GM12878 (cell line): ENCODE data around the gene DDAH1. TPM values are rescaled to one million over a fixed set of nuclear protein-coding genes. Genes with fewer than 3 reads are reported as not detected.

Experiments
- ATAC-seq: fragments of 200-7000 bp; cut with Tn5 transposase; 3 replicates; pipeline ENCODE4 v1.9.1; 2020; ENCODE audit warnings: mild to moderate bottlenecking, moderate library complexity
- BruUV-seq: library from RNA; stranded (reverse); fragments of 400-500 nt; replicated peaks from 2 replicates; lab custom pipeline; 2021; lab: Mats Ljungman, UMichigan
- CTCF ChIA-PET: fragments of 300-600 bp; sonication (Branson Sonifier 250); formaldehyde crosslinking; extraction: SDS; loops from one replicate; lab custom pipeline; 2021; ENCODE audit warnings: inconsistent platforms; lab: Yijun Ruan, JAX
- POLR2A ChIA-PET: fragments of 350-600 bp; formaldehyde crosslinking; extraction: SDS; loops from one replicate; lab custom pipeline; 2021; ENCODE audit warnings: inconsistent platforms; lab: Charles Lee
- RAD21 ChIA-PET: fragments of 300-600 bp; sonication (Branson Sonifier 250); formaldehyde crosslinking; loops from one replicate; lab custom pipeline; 2023; ENCODE audit warnings: antibody characterized with exemption; ENCODE audit not compliant: unreplicated experiment; lab: Charles Lee
- SMC1A ChIA-PET: fragments of 300-600 bp; sonication (Branson Sonifier 250); formaldehyde crosslinking; loops from one replicate; lab custom pipeline; 2023; ENCODE audit not compliant: unreplicated experiment, uncharacterized antibody; lab: Charles Lee
- DNase-seq: peaks from one replicate; pipeline ENCODE4 v3.0.0-alpha.2; 2011; ENCODE audit warnings: low read depth, low spot score
- FAIRE-seq: peaks from 3 replicates; lab custom pipeline; 2011; peaks lifted over from hg19 to GRCh38; lab: Jason Lieb, UNC
- H2AFZ ChIP-seq: 2 replicates; pipeline ENCODE4 v1.6.0; 2011; ENCODE audit warnings: low read depth, low read length, control low read depth; ENCODE audit not compliant: control insufficient read depth
- H3K27ac ChIP-seq: 2 replicates; pipeline ENCODE4 v1.5.1; 2011; ENCODE audit warnings: control low read depth; ENCODE audit not compliant: control insufficient read depth, insufficient read depth
- H3K27me3 ChIP-seq, 2 experiments: replicated peaks in 1 of 2; 2 replicates each; pipeline versions ENCODE4 v1.6.0 to v1.6.1; 2011; ENCODE audit warnings: low read length in 1 of 2; ENCODE audit not compliant: control insufficient read depth in 2 of 2, insufficient read depth in 2 of 2
- H3K36me3 ChIP-seq, 2 experiments: 2 replicates each; pipeline ENCODE4 v1.5.1; 2011; ENCODE audit warnings: low read length in 1 of 2; ENCODE audit not compliant: control insufficient read depth in 2 of 2, insufficient read depth in 2 of 2
- H3K4me1 ChIP-seq: 2 replicates; pipeline ENCODE4 v1.6.1; 2011; ENCODE audit warnings: mild to moderate bottlenecking, low read length, moderate library complexity, mixed read lengths; ENCODE audit not compliant: control insufficient read depth, insufficient read depth
- H3K4me2 ChIP-seq: 2 replicates; pipeline ENCODE4 v1.6.0; 2011; ENCODE audit warnings: control low read depth; ENCODE audit not compliant: control insufficient read depth, insufficient read depth
- H3K4me3 ChIP-seq: fragments of 200-600 bp; sonication (generic); 2 replicates; pipeline ENCODE4 v1.5.1; 2016
- H3K79me2 ChIP-seq: 2 replicates; pipeline ENCODE4 v1.6.0; 2011; ENCODE audit warnings: low read length; ENCODE audit not compliant: control insufficient read depth, insufficient read depth
- H3K9ac ChIP-seq: 2 replicates; pipeline ENCODE4 v1.8.0; 2011; ENCODE audit warnings: low read length, control low read depth, mixed read lengths; ENCODE audit not compliant: control insufficient read depth, insufficient read depth
- H3K9me3 ChIP-seq: replicated peaks from 3 replicates; pipeline ENCODE4 v1.5.1; 2011; ENCODE audit warnings: mild to moderate bottlenecking, low read length; ENCODE audit not compliant: control insufficient read depth, insufficient read depth
- H4K20me1 ChIP-seq: 2 replicates; pipeline ENCODE4 v1.6.0; 2011; ENCODE audit not compliant: control insufficient read depth, insufficient read depth
- E2F4 ChIP-seq: IDR thresholded peaks from 2 replicates; pipeline ENCODE4 v1.6.1; 2012; ENCODE audit warnings: low read depth, low read length, improper control_type of control experiment
- HDGF ChIP-seq: fragments of 450-650 bp; IDR thresholded peaks from 2 replicates; pipeline ENCODE4 v1.6.1; 2016; ENCODE audit warnings: antibody characterized with exemption
- IRF5 ChIP-seq: fragments of 450-650 bp; IDR thresholded peaks from 2 replicates; pipeline ENCODE4 v1.6.1; 2017; ENCODE audit warnings: borderline replicate concordance
- KAT2A ChIP-seq: conservative IDR thresholded peaks from 2 replicates; pipeline ENCODE4 v1.6.1; 2011; ENCODE audit warnings: low read depth, low read length; ENCODE audit not compliant: control insufficient read depth
- KLF5 ChIP-seq: fragments of 450-650 bp; IDR thresholded peaks from 2 replicates; pipeline ENCODE4 v1.6.1; 2014; ENCODE audit warnings: mild to moderate bottlenecking; ENCODE audit not compliant: partially characterized antibody
- NBN ChIP-seq: fragments of 450-650 bp; IDR thresholded peaks from 2 replicates; pipeline ENCODE4 v1.6.1; 2016
- POLR2AphosphoS2 ChIP-seq: IDR thresholded peaks from 2 replicates; pipeline ENCODE4 v1.6.1; 2011; ENCODE audit warnings: low read depth, mild to moderate bottlenecking, low read length, improper control_type of control experiment, moderate library complexity
- SIX5 ChIP-seq: IDR thresholded peaks from 2 replicates; pipeline ENCODE4 v1.6.1; 2011; ENCODE audit warnings: mild to moderate bottlenecking, low read depth, low read length, moderate library complexity; ENCODE audit not compliant: severe bottlenecking
- STAT1 ChIP-seq: fragments of 450-650 bp; conservative IDR thresholded peaks from 2 replicates; pipeline ENCODE4 v1.6.1; 2014; ENCODE audit warnings: antibody characterized with exemption, mild to moderate bottlenecking
- TCF7 ChIP-seq: IDR thresholded peaks from 2 replicates; pipeline ENCODE4 v1.6.1; 2014; ENCODE audit warnings: antibody characterized with exemption, borderline replicate concordance
- ZNF592 ChIP-seq: fragments of 450-650 bp; IDR thresholded peaks from 2 replicates; pipeline ENCODE4 v1.6.1; 2017; ENCODE audit warnings: mild to moderate bottlenecking, moderate library complexity
- ZZZ3 ChIP-seq: IDR thresholded peaks from 2 replicates; pipeline ENCODE4 v1.6.1; 2011; ENCODE audit warnings: low read depth; ENCODE audit not compliant: control insufficient read depth, insufficient read length
- WGBS: methylation state at CpG from one replicate; pipeline ENCODE4 v1.1.6; 2016; ENCODE audit warnings: low lambda C conversion rate; ENCODE audit not compliant: insufficient replicate concordance, insufficient coverage; ENCODE audit errors: missing lambda C conversion rate; 5-methylcytosine and 5-hydroxymethylcytosine counted together
- in situ Hi-C: fragments of 300-500 bp; cut with MboI; formaldehyde crosslinking; loops from 9 replicates; pipeline ENCODE4 v1.14.3; 2018; ENCODE audit warnings: mixed read lengths
- intact Hi-C: fragments of 100-400 bp; cut with micrococcal nuclease; formaldehyde crosslinking; loops from one replicate; pipeline ENCODE4 v1.14.2; 2022; ENCODE audit not compliant: unreplicated experiment
- polyA plus RNA-seq, 11 experiments: library from polyadenylated mRNA; depleted of rRNA in 4 of 11; unstranded in 6 of 11; stranded (reverse) in 5 of 11; fragments of >200 nt; fragmentation: Nextera tagmentation in 4 of 11; fragmentation: Illumina TruSeq in 1 of 11; extraction: Ambion mirVana in 4 of 11; extraction: Trizol in 1 of 11; gene quantifications; 1 replicate in 1 of 11; 2 replicates in 10 of 11; pipeline versions ENCODE4 v1.2.1 to v1.2.3, GENCODE V29; 2011 to 2016; ENCODE audit warnings: inconsistent platforms in 2 of 11, missing spikeins in 2 of 11, low read depth in 1 of 11
- total RNA-seq, 4 experiments: library from RNA; depleted of rRNA in 3 of 4; stranded (reverse); fragments of >200 nt in 3 of 4; fragmentation: Illumina TruSeq in 1 of 4; extraction: Trizol in 1 of 4; gene quantifications; 2 replicates each; pipeline versions ENCODE4 v1.2.1 to v1.2.3, GENCODE V29; 2013 to 2021
- TF ChIP-seq, protein P1 (sequence below): IDR thresholded peaks from 2 replicates; pipeline ENCODE4 v1.6.1; 2012; ENCODE audit warnings: low read depth, low read length, improper control_type of control experiment
- TF ChIP-seq, protein P2 (sequence below): IDR thresholded peaks from 2 replicates; pipeline ENCODE4 v1.6.1; 2012; ENCODE audit warnings: mild to moderate bottlenecking, low read depth, low read length

The DDAH1 gene
- total and polyA plus RNA-seq, 10 of the 15 experiments (the other 5 are each of a cell fraction or from before 2014, with no cell fraction given) = 0.07 to 0.88 (median 0.27) TPM; not detected in 6

- Histone ChIP-seq H3K4me2 (no peak overlapping the region), H4K20me1 (no peaks in the 10 kb centered on the region), H3K27me3 (no peaks in the 10 kb centered on the region; a peak in 1 of 4 replicates), H3K4me3 (no peak overlapping the region), H3K9me3 (no peaks in the 10 kb centered on the region), H2AFZ (no peak overlapping the region), H3K9ac (no peak overlapping the region), H3K79me2 (no peaks in the 10 kb centered on the region), H3K27ac (no peak overlapping the region), H3K36me3 (no peaks in the 10 kb centered on the region), H3K4me1 (no peaks in the 10 kb centered on the region)
- intact Hi-C loops = no loop called here
- no peak for ATAC-seq
- DNase-seq = no peak
- no TSS peak for BruUV-seq
- WGBS = 11% methylated on average over 3 of the region's 3 CpGs
- POLR2A ChIA-PET = no interaction called here
- RAD21 ChIA-PET = no interaction called here
- FAIRE-seq = no peak
- in situ Hi-C loops = no loop called here
- SMC1A ChIA-PET = no interaction called here
- CTCF ChIA-PET = no interaction called here
- no peak for TF ChIP-seq KLF5
- TF ChIP-seq SIX5 = no peak
- TF ChIP-seq HDGF = no peak
- TF ChIP-seq E2F4 = no peak
- TF ChIP-seq IRF5 = no peak
- TF ChIP-seq, protein P1, sequence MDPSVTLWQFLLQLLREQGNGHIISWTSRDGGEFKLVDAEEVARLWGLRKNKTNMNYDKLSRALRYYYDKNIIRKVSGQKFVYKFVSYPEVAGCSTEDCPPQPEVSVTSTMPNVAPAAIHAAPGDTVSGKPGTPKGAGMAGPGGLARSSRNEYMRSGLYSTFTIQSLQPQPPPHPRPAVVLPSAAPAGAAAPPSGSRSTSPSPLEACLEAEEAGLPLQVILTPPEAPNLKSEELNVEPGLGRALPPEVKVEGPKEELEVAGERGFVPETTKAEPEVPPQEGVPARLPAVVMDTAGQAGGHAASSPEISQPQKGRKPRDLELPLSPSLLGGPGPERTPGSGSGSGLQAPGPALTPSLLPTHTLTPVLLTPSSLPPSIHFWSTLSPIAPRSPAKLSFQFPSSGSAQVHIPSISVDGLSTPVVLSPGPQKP = no peak
- TF ChIP-seq, protein P2, sequence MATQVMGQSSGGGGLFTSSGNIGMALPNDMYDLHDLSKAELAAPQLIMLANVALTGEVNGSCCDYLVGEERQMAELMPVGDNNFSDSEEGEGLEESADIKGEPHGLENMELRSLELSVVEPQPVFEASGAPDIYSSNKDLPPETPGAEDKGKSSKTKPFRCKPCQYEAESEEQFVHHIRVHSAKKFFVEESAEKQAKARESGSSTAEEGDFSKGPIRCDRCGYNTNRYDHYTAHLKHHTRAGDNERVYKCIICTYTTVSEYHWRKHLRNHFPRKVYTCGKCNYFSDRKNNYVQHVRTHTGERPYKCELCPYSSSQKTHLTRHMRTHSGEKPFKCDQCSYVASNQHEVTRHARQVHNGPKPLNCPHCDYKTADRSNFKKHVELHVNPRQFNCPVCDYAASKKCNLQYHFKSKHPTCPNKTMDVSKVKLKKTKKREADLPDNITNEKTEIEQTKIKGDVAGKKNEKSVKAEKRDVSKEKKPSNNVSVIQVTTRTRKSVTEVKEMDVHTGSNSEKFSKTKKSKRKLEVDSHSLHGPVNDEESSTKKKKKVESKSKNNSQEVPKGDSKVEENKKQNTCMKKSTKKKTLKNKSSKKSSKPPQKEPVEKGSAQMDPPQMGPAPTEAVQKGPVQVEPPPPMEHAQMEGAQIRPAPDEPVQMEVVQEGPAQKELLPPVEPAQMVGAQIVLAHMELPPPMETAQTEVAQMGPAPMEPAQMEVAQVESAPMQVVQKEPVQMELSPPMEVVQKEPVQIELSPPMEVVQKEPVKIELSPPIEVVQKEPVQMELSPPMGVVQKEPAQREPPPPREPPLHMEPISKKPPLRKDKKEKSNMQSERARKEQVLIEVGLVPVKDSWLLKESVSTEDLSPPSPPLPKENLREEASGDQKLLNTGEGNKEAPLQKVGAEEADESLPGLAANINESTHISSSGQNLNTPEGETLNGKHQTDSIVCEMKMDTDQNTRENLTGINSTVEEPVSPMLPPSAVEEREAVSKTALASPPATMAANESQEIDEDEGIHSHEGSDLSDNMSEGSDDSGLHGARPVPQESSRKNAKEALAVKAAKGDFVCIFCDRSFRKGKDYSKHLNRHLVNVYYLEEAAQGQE = no peak
- no peak for TF ChIP-seq ZZZ3
- no peak for TF ChIP-seq NBN
- no peak for TF ChIP-seq POLR2AphosphoS2
- TF ChIP-seq STAT1 = no peak
- TF ChIP-seq KAT2A = no peak
- no peak for TF ChIP-seq ZNF592
- TF ChIP-seq TCF7 = no peak
Measured at GRCh38 chr1:85449356-85449755, 15.6 kb downstream of the DDAH1 start.
